GM18517 (cell line): Measurements from ENCODE around the gene ZNF804B.

Experiments
- ATAC-seq: cut with Tn5 transposase; IDR thresholded peaks from one replicate; pipeline ENCODE4 v1.9.1; 2021; ENCODE audit warnings: mild to moderate bottlenecking, moderate library complexity; ENCODE audit not compliant: unreplicated experiment

The ZNF804B gene

DNA sequence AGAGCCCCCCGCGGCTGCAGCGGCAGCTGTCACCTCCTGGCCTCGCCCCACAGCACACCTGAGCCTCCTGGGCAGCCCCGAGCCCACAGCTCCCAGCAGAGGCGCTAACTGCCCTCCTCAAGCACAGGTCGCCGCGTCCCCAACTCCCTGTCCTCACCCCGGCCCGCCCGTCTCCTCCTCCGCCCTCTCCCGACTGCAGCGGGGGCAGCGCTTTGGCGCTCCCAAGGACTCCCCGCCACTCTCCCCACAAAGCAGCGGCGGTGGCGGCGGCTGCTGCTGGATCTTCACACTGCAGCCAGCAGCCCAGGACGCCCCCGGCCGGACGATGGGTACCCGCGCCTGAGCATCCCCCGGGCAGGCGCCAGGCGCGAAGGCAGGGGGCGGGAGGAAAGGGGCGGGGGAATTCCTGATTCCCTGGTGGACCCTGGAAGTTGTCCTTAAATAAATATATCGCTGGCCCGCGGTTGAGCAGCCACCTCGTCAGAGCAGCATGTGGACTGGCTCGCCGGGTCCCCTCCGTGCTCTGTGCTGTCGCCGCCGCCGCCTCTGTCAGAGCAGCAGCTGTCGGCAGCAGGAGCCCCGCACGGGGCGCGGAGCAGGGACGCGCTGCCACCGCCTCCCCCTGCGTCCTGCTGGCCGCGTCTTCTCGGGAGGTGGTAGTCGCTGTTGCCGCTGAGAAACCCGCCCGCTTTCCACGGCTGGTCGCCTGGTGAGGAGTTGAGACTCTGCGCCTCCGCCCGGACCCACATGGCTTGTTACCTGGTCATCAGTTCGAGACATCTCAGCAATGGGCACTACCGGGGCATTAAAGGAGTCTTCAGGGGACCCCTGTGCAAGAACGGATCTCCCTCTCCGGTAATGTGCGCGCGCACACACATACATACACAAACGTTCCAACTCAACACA, at the start of gene ZNF804B:
TSS of gene ZNF804B (plus strand) at position 471 of the 906 bp plus-strand sequence. CDS start at position 748, 277 bp downstream.
- ATAC-seq = no peak

DNA sequence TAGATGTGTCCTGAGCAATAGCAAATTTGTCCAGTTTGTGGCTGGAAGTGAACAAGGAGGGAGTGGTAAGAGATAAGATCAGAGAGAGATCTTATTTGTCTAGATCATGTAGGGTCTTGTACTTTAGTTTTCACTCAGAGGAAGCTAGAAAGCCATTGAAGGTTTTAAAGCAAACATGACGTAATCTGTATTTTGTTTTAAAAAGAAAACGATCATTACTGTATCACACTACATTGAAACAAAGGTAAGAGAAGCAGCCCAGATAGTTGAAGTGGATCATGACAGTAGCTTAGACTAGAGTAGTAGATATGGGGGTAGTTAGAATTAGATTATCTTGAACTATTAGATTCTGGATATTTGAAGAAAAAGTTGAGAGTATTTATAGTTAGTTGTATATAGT, 23.6 kb upstream of the ZNF804B start:
- ATAC-seq = no peak

DNA sequence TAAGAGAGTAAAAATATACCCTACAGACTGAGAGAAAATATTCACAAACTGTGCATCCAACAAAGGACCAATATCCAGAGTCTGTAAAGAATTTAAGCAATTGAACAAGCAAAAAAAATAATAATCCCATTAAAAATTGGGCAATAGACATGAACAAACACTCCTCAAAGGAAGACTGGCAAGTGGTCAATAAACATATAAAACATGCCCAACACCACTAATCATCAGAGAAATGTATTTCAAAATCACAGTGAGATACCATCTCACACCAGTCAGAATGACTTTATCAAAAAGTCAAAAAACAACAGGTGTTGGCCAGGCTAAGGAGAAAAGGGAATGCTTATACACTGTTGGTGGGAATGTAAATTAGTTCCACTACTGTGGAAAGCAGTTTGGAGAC, 21.9 kb upstream of the ZNF804B start:
- no peak for ATAC-seq

GRCh38 chr7:88746126-88746525, 13.4 kb upstream of the ZNF804B start:
- ATAC-seq = no peak

GRCh38 chr7:88756802-88757201, 2.7 kb upstream of the ZNF804B start:
- ATAC-seq = no peak

DNA sequence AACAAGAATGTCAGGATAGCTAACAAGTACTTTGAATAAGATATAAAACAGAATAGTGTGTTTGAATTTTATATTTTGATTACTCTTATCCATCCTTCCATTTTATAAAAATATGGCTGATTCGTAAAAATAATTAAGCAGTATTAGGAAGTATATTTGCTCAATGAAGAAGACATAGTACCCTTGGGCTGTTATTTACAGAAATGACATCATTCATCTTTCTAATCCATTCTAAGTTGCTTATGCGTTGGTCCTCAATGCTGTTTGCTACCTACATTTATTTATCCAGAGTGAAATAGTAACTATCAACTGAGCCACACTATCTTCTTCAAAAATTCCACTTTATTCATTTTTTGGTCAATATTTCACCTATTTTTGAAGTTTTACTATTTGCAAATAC, 2.1 kb upstream of the ZNF804B start:
- no peak for ATAC-seq

GRCh38 chr7:88758381-88759229, 895 bp upstream of the ZNF804B start:
- ATAC-seq = no peak

DNA sequence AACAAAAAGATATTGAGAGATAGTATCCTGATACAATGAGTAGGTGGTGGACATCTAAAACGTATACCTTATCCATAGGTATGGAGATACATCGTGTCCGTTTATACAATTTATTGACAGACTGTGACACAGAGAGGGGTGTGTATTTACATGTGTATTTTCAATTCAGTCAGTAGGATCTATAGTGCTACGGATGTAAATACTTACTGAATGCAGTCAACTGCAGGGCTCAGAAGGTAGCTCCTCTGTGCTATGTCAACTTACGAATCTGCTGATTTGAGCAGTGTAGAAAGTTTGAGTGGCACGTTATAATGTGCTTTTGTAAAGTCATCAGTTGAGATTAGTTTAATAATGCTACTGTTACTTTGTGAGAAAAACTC, 626 bp downstream of the ZNF804B start:
- no peak for ATAC-seq

DNA sequence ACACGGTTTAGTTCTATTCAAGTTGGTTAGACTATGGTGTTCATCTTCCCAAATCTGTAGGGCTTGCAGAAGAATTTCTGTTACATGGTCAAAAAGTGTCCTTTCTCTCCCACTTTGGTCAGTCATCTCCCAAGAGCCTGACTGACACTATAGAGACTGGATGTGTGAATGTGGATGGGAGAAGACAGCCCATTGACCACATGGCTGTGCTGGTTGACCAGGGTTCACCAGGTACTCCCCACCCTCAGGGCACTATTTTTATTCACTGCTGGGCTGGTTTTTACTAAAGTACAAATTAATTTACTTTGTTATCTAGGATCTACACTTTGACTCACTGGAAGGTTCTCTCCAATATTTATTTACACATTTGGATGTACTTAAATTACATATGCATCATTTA, 2.3 kb downstream of the ZNF804B start:
- ATAC-seq = no peak

- ATAC-seq = peak; percentile 65
Observed at GRCh38 chr7:88771417-88771816, 11.9 kb downstream of the ZNF804B start.

DNA sequence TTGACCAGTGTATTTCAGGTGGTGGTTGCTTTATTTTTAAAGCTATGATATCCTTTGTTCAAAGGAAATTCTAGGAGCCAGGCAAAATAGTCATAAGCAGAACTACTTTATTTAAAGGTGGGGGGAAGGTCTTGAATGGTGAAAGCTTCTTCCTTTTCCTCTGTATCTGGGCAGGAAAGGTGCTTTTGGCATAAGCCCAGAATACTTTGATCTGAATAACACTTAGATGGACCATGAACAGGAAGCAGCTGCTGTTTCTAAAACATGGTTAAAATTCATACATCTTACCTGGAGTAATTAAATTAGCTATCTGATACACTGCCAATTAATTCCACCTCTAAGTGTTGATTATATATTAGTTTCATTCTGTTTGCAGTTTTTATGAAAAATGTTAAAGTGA, 13.3 kb downstream of the ZNF804B start:
- ATAC-seq = no peak

DNA sequence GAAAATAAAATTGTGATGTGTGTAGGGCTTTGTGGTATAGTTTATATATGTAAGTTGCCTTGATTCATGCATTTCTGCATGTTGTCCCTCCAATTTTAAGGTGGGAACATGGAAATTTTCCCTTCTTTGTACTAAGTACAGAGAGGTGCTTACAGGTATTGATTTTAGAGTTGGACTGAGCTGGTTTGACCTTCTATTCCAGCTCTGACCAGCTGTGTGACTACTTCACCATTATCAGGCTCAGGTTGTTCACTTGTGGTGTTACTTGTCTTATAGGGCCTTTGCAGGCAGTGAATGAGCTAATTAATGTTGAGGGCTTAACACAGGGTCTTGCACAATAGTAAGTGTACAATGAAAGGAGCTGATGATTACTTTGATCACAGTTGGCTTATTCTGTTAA, 16.3 kb downstream of the ZNF804B start:
- no peak for ATAC-seq

GRCh38 chr7:88787777-88788176, 28.3 kb downstream of the ZNF804B start:
- no peak for ATAC-seq

- no peak for ATAC-seq
Observed at GRCh38 chr7:88789480-88790064, 30.1 kb downstream of the ZNF804B start.

- ATAC-seq = no peak
Observed at GRCh38 chr7:88791891-88792290, 32.4 kb downstream of the ZNF804B start.

DNA sequence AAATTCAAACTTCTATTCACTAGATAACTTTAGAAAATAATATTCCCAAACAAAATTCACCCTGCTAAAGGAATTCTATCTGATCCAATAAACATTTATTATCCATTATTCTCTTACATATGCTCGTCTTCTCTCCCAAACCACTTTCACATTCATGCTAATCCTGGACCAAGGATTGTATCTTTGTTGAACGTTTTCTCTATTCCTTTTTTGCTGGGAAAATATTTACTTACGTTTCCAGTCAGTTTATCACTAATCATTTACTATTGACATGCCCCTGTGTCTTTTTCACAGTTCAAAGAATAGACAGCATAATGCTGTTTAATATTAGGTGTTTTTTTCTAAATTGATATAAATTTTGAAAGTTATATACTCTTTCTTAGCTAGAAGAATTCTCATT, 32.9 kb downstream of the ZNF804B start:
- no peak for ATAC-seq

DNA sequence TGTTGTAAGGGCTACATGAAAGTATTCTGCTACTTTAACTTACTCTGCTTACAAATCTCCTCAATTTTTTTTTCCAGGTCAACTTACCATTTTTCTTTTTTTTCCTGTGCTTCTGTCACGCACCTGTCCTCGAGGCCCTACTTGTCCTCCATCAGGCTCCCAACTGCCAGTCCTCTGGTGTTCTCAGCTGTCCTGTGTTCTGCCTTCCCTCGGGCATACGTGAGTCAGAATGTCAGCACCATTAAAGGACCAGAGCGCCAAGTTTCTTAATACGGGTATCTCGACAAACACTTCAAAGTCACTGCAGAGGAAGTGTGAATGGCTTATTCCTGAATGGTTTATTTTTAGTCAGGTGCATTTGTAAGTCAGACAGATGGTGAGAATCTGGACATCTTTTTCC, 36.1 kb downstream of the ZNF804B start, which contains the start of gene TEX47:
TSS of gene TEX47 (minus strand) at position 185 of the 400 bp plus-strand sequence. CDS start 795 bp downstream, outside the sequence.
- no peak for ATAC-seq

GRCh38 chr7:88801046-88801445, 41.5 kb downstream of the ZNF804B start:
- no peak for ATAC-seq

GRCh38 chr7:88806280-88807037, 47.0 kb downstream of the ZNF804B start:
- ATAC-seq = no peak

- no peak for ATAC-seq
Observed at GRCh38 chr7:88818552-88818951, 59.1 kb downstream of the ZNF804B start.

DNA sequence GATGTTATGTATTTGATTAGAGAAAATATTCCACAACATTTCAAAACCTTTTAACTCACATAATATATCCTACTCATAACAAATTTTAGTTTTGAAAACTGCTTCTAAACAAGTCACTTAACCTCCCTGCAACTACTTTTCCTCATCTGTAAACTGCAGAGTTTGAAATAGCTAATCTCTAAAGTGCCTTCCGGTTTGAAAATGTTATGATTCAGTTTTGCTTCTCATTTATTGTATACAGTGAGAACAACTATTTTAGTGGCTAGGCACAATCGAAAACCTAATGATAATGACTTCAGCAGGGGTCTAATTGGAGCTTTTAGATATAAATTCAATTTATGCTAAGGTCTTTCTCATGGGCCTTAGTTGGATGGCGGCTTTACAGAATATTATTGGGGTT, 66.7 kb downstream of the ZNF804B start:
- ATAC-seq = no peak
